HG02981 (cell line): Measurements from ENCODE around the gene POU6F2.
"Not testable (repeated sequence)": the region's sequence is repeated elsewhere in the genome, so short reads cannot be mapped to it uniquely, and the experiment has no call there.

ENCODE experiments used
- ATAC-seq: cut with Tn5 transposase; IDR thresholded peaks from one replicate; pipeline ENCODE4 v1.9.1; 2021; ENCODE audit warnings: mild to moderate bottlenecking, moderate library complexity; ENCODE audit not compliant: unreplicated experiment

Gene POU6F2

DNA sequence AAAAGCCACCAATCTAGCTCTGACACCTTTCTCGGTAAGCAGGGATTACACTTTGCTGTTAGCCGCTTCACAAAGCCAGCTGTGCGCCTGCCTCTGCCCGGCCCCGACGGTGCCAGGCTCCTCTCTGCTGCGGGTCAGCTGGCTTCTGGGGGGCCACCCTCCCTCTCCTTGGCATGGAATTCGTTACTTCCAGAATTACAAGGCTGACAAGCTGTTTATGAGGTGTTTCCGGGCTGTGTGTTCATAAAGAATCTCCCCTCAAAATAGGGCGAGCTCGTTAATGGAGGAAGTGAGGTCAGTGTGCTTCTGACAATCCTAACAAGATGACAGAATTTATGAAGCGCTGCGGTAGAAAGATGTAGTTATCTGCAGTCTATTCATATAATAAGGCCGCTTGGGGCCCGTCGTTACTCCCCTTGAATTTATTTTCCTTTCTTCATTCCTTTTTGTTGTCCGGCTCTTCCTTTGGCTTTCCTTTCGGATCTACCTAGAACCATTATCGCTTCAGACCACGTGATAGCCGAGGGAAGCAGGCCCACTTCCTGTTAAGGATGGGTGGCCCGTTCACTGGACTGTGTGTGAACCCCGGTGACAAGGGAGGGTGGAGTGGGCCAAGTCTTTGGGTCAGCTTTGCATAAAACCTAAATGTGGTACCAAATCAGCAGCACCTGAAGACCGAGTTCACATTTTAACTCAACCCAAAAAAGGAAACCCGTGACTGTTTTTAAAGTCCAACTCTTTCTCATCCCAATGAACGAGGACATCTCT is 315.5 kb downstream of the POU6F2 start:
- ATAC-seq, result no peak

DNA sequence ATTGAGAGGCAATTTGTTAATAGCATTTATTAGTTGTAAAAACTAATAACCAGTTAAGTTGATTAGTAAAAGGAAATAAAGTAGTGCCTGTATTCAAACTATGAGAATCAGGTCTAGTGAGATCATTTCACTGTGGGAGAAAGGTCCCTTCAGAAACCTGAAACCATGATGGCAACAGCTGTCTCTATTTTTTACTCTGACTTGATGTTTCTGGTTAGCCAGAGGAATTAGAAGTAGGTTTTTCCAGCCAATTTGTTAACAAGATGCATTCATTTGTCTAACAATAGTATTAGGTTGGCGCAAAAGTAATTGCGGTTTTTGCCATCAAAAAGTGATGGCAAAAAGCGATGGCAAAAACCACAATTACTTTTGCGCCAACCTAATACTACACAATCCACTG is 316.3 kb downstream of the POU6F2 start:
- no peak for ATAC-seq

GRCh38 chr7:39295796-39296195 is 318.1 kb downstream of the POU6F2 start:
- ATAC-seq, result no peak

DNA sequence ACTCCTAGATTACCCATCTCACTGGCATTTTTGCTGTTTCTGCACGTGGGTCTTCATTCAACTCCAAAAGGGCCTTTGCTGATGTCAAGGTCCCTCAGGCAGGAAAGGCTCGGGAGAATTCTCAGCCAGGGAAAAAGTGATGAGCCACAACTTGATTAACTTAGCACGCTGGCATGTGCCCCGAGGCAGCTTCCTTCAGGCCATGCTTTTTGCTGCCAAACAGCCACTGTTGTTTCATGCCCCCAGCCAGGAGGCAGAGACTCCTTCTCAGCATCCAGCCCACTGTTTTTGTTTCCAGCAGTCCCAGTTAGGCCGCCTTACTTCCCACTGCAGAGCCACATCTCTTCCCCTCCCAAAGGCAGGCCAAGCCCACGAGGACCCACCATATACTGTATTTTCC is 322.0 kb downstream of the POU6F2 start:
- no peak for ATAC-seq

GRCh38 chr7:39300276-39300675 is 322.6 kb downstream of the POU6F2 start:
- no peak for ATAC-seq

DNA sequence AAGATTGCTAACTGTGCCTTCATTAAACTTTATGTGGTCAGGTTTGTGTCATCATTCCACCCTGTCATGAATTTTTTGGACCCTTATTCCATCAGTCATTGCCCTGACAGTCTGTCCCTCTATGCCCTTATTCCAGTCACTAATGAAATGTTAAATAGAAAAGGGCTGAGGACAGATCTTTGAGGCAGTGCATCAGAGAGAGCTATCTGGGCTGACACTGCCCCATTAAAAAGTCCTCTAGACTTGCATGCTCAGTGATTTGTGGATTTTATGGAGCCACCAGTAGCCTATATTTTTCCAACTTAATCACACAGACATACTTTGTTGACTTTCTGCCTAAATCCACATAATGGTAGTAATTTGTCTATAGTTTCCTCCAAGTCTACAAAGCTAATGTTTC is 323.8 kb downstream of the POU6F2 start:
- ATAC-seq, result no peak

DNA sequence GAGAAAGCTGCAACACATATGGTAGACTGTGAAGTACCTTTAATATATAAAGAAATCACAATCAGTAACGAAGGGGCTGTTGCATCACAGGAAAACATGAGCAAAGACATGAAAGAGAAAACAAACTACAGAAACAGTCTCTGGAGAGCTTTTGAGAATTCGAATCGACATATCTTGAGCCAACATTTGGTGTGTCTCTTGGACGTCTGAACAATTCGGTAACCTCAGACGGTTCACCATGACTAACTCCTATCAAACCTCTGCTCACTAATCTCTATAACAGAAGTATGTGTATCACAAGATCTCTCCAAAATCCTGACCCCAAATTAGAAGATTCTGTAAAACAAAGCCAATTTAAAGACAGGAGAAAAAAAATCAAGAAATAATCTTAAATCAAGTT is 326.5 kb downstream of the POU6F2 start:
- ATAC-seq, result no peak

- peak; percentile 53 for ATAC-seq
These were observed 327.1 kb downstream of the POU6F2 start for GRCh38 chr7:39304668-39305405.

DNA sequence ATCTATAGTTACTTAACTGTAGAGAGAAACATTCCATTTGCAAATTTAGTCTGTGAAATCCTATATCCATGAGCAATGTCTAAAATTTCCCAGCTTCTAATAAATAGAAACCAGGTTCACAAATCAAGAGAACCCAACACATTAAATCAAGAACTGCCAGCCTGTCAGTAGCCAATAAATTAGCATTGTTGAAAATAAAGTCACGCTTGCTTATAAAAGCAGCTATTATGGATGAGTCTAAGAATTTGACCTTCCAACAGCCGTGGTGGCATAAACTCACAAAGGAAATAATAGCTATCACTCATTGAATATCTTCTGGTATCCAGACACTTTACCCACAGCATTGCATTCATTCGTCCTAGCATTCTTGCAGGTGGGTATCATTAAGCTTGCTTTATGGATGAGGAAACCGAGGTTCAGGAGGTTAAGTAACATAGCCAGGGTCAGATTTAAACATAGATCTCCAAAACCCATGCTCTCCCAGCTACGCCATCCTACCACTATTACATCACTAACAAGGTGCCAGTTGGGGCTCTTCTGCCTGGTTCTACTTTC is 328.4 kb downstream of the POU6F2 start:
- no peak for ATAC-seq

DNA sequence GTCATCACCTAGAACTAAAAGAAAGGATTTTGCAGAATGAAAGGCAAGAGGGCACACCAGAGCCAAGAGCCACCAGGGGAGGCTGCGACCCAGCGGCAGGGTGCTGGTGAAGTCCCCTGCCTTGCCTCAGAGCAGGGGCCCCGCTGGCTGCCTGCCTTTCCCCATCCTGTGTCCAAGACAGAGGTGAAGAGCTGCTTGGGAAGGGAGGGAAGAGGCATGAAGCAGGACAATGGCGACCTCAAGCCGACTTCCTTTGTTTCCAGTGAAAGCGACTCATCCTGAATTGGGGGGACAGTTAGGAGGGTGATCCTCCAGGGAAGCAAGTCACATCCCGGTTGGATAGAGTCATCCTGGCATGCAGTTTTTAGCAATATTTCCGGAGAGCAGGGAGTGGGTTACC is 333.0 kb downstream of the POU6F2 start:
- ATAC-seq, result no peak

DNA sequence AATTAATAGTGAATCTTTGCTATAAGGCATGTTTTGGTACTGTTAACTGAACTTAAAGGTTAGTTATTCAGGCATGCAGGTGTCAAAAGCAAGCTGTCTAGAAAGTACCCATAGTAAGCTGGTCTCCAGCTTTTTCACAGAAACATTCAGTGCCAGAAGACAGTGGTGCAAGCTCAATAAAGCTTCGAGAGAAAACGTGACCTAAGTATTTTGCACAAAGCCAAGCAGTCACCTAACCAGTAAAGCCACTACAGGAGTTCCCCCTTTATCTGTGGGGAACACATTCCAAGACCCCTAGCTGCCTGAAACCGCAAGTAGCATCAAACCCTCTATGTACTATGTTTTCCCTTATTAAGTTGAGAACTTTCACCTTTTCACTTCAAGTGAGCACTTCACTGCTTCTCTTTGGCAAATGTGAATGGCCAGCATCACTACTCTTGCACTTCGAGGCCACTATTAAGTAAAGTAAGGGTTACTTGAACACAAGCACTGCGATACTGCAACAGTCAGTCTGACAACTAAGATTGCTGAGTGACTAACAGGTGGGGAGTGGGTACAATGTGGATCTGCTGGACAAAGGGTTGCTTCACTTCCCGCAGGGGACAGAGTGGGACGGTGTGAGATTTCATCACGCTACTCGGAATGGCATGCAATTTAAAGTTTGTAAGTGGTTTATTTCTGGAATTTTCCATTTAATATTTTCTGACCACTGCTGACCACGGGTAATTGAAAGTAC is 334.7 kb downstream of the POU6F2 start:
- ATAC-seq, result no peak

DNA sequence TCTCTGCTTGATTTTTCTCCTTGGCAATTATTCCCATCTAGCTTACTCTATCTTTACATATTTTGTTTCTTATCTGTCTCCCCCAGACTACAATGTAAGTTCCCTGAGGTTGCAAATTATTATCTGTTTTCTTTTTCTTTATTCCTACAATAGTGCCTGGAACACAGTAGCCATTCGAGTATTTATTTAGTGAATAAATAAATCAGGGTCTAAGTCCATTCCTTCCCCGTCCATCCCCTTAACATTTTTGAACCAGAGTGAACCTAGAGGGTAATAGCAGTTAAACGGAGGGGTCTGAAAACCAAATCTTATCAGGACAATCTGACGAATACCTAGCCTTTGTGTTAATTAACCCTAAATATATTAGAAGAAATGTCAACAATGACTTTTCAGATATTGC is 335.7 kb downstream of the POU6F2 start:
- ATAC-seq, result no peak

GRCh38 chr7:39313974-39314373 is 336.3 kb downstream of the POU6F2 start:
- ATAC-seq, result no peak

DNA sequence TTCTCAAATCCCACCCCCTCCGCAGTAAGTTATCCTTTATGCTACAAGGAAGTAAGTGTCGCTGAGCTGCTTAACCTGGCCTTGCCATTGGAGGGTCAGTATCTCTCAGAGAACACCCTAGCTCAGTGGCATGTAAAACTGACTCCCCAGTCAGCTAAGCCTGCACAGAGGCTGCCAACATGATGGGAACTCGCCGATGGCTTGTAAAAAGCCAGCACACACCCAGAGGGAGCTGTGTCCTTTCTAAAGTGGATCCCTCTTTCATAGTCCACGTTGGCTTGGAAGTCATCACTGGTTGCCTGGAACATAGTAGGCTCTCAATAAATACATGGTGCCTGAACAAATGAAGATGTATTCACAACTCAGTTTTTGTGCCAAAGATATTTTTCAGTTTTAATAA is 339.4 kb downstream of the POU6F2 start:
- ATAC-seq, result no peak

GRCh38 chr7:39317896-39318295 is 340.2 kb downstream of the POU6F2 start:
- no peak for ATAC-seq

DNA sequence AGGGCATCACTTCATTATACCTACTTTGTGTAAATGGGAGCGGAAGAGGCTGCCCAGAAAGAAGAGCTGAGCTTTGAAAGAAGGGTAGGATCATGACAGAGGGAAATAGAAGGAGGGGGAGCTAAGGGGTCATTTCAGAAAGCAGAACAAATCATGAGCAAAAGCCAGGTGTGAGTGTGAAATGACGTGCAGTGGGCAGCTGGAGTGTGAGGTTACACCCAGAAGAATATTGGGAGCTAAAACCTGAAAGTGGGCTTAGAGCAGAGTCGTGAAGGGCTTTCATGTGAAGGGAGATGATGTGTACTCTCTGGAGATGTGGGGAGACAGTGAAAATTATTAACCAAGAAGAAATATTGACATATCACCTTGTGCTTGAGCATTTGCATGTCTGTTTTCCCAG is 343.5 kb downstream of the POU6F2 start:
- ATAC-seq, result no peak

- no peak for ATAC-seq
These were observed 344.3 kb downstream of the POU6F2 start for GRCh38 chr7:39321909-39322498.

GRCh38 chr7:39324139-39324760 is 346.5 kb downstream of the POU6F2 start:
- no peak for ATAC-seq

DNA sequence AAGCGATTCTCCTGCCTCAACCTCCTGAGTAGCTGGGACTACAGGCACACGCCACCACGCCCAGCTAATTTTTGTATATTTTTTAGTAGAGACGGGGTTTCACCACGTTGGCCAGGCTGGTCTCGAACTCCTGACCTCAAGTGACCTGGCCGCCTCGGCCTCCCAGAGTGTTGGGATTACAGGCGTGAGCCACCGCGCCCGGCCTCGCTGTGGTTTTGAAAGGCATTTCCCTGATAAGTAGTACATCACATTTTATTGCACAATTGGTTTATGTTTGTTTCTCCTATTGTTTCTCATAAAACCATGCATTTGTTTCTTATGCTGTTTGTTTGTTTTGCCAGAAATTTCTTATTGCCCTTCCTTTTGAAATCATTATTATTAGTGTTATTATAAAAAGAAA is 353.9 kb downstream of the POU6F2 start:
- ATAC-seq, result not testable (repeated sequence)

- ATAC-seq, result no peak
These were observed 354.4 kb downstream of the POU6F2 start for GRCh38 chr7:39332142-39332541.

DNA sequence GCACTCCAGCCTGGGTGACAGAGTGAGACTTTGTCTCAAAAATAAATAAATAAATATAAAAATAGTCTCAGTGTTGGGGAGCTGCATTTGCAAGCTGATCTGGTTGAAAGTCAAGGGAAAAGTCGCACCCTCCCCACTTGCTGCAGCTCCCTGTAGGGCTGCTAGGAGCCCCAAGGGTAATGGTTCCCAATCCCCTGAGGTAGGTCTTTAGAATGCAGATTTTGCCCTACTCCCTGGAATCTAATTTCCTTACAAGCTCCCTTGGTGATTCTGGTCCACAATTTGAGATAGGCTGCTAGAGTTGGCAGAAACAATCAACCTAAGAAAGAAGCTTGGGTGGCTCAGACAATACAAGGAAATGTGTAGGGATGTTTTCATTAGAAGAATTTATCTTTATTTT is 356.0 kb downstream of the POU6F2 start:
- no peak for ATAC-seq
